Measurements from ENCODE around the gene CTXN3. TPM values are rescaled to one million over a fixed set of nuclear protein-coding genes. Genes with fewer than 3 reads are reported as not detected.

Gene CTXN3
- total RNA-seq, 3 donors from 2014 or later (not counting 1 experiment from before 2014, with no cell fraction given): not detected

DNA sequence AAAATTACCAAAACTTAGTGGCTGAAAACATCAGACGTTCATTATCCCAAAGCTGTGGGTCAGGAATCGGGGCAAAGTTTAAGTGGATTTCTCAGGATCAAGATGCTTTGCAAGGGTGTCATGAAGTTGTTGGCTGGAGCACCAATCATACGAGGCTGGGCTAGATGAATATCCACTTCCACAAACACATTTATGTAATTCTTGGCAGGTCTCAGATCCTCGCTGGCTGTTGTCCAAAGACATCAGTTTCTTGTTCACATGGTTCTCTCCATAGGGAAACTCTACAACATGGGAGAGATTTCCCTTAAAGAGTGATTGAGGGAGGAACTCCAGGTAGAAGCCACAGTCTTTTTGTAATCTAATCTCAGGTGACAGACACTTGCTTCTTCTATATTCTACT, 34.1 kb downstream of the CTXN3 start:
- TF ChIP-seq, protein P1, sequence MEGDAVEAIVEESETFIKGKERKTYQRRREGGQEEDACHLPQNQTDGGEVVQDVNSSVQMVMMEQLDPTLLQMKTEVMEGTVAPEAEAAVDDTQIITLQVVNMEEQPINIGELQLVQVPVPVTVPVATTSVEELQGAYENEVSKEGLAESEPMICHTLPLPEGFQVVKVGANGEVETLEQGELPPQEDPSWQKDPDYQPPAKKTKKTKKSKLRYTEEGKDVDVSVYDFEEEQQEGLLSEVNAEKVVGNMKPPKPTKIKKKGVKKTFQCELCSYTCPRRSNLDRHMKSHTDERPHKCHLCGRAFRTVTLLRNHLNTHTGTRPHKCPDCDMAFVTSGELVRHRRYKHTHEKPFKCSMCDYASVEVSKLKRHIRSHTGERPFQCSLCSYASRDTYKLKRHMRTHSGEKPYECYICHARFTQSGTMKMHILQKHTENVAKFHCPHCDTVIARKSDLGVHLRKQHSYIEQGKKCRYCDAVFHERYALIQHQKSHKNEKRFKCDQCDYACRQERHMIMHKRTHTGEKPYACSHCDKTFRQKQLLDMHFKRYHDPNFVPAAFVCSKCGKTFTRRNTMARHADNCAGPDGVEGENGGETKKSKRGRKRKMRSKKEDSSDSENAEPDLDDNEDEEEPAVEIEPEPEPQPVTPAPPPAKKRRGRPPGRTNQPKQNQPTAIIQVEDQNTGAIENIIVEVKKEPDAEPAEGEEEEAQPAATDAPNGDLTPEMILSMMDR (IDR thresholded peaks at IDR 0.05): no peak
- no peaks in the 10 kb centered on the region for H3K27me3 ChIP-seq (ENCODE audit: control insufficient read depth, insufficient read depth, low read length)
- ATAC-seq: no peak
- no peaks in the 10 kb centered on the region for H3K36me3 ChIP-seq (ENCODE audit: control insufficient read depth, insufficient read depth, low read length)
- Mint-ChIP-seq H3K9me3 (peaks cover 0 to 8% of the 10 kb centered on the region in 2 donors), H3K36me3 (no peaks in the 10 kb centered on the region), H3K4me3 (no peak overlapping the region), H3K4me1 (no peaks in the 10 kb centered on the region), H3K27me3 (ENCODE audit: low read depth in 2 of 2) (no peaks in the 10 kb centered on the region), H3K27ac (no peak overlapping the region)
- H3K4me3 ChIP-seq (ENCODE audit: low read length): no peak overlapping the region
- H3K4me1 ChIP-seq (ENCODE audit: control insufficient read depth, insufficient read depth, low read length): no peaks in the 10 kb centered on the region
- no peak for DNase-seq
- no peak overlapping the region for H3K27ac ChIP-seq (ENCODE audit: low read length)
- no peaks in the 10 kb centered on the region for H3K9me3 ChIP-seq (ENCODE audit: control insufficient read depth, insufficient read depth, low read length)
- WGBS (ENCODE audit: insufficient coverage): 79% methylated on average over 4 of the region's 4 CpGs
- intact Hi-C loops (cut with micrococcal nuclease): no loop called here

DNA sequence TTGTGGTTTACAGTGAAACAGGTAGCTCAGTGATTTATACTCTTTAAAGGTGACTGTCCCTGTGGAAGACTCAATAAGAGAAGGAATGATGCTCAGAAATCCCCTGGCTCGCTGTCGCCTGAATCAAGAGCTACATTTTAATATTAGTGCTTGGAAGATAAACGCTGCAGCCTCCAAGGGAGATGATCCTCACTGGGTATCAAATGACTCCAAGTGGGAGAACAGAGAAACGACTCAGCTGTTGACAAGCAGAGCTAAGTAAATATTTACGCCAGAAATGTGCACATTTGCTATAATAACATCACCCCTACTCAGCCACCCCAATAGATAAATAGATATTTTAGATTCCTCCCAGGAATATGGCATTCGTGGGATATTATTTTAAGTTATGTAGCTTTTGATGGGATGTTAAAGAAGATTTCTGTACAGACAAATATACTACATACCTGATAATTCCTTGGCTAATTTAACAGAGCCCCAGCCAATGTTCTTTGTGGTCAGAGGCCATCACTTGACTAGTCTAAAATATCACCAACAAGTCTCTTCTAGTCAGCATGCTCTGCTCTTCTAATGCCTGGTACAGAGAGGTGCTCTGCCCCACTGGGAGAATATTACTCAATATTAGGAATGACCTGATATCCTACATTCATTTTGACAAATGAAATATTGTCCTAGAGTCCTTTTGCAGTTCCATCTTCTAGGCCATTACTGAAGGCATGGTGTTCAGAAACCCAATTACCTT, 36.0 kb downstream of the CTXN3 start:
- 90% methylated on average over 4 of the region's 6 CpGs for WGBS (ENCODE audit: insufficient coverage)
- H3K36me3 Mint-ChIP-seq: no peaks in the 10 kb centered on the region
- intact Hi-C loops (cut with micrococcal nuclease): no loop called here

DNA sequence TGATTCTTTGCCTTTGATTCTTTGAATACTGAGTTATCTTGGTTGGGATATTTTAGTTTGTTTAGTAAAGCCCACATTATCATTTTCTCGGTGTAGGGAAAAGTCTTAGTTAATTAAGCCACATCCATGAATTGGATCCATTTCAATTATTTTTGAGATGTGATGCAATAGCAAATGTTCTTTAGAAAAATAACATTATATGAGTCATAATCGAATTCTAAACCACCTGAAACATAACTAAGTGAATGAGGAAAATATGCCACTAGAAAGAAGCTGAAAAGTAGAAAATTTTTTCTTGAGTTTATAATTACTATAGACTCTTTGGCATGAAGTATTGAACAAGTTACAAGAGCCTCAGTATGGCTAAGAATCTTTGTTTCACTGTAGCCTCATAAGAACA, 36.8 kb downstream of the CTXN3 start:
- no CpG with 5 or more reads among the region's 2 CpGs for WGBS (ENCODE audit: insufficient coverage)
- no peaks in the 10 kb centered on the region for H3K9me3 ChIP-seq (ENCODE audit: control insufficient read depth, insufficient read depth, low read length)
- no peak overlapping the region for H3K27ac ChIP-seq (ENCODE audit: low read length)
- Mint-ChIP-seq H3K36me3 (no peaks in the 10 kb centered on the region), H3K4me1 (no peaks in the 10 kb centered on the region), H3K9me3 (peaks cover 0 to 4% of the 10 kb centered on the region in 2 donors), H3K27me3 (ENCODE audit: low read depth in 2 of 2) (no peaks in the 10 kb centered on the region), H3K27ac (no peak overlapping the region), H3K4me3 (no peak overlapping the region)
- intact Hi-C loops (cut with micrococcal nuclease): no loop called here
- H3K27me3 ChIP-seq (ENCODE audit: control insufficient read depth, insufficient read depth, low read length): no peaks in the 10 kb centered on the region
- no peak for DNase-seq
- TF ChIP-seq, protein P1 (IDR thresholded peaks at IDR 0.05): no peak
- no peaks in the 10 kb centered on the region for H3K4me1 ChIP-seq (ENCODE audit: control insufficient read depth, insufficient read depth, low read length)
- H3K4me3 ChIP-seq (ENCODE audit: low read length): no peak overlapping the region
- no peaks in the 10 kb centered on the region for H3K36me3 ChIP-seq (ENCODE audit: control insufficient read depth, insufficient read depth, low read length)
- no peak for ATAC-seq

More for the DNA sequence above, 36.0 kb downstream of the CTXN3 start:
- no peaks in the 10 kb centered on the region for H3K27me3 Mint-ChIP-seq (ENCODE audit: low read depth in 2 of 2)
- Histone ChIP-seq H3K36me3 (ENCODE audit: control insufficient read depth, insufficient read depth, low read length) (no peaks in the 10 kb centered on the region), H3K4me3 (ENCODE audit: low read length) (no peak overlapping the region), H3K4me1 (ENCODE audit: control insufficient read depth, insufficient read depth, low read length) (no peaks in the 10 kb centered on the region), H3K27ac (ENCODE audit: low read length) (no peak overlapping the region), H3K27me3 (ENCODE audit: control insufficient read depth, insufficient read depth, low read length) (no peaks in the 10 kb centered on the region), H3K9me3 (ENCODE audit: control insufficient read depth, insufficient read depth, low read length) (no peaks in the 10 kb centered on the region)
- ATAC-seq (no peak), DNase-seq (no peak)
- no peak overlapping the region for H3K27ac Mint-ChIP-seq
- peaks cover 0 to 4% of the 10 kb centered on the region in 2 donors for H3K9me3 Mint-ChIP-seq
- TF ChIP-seq, protein P1 (IDR thresholded peaks at IDR 0.05): no peak
- no peaks in the 10 kb centered on the region for H3K4me1 Mint-ChIP-seq
- H3K4me3 Mint-ChIP-seq: no peak overlapping the region

DNA sequence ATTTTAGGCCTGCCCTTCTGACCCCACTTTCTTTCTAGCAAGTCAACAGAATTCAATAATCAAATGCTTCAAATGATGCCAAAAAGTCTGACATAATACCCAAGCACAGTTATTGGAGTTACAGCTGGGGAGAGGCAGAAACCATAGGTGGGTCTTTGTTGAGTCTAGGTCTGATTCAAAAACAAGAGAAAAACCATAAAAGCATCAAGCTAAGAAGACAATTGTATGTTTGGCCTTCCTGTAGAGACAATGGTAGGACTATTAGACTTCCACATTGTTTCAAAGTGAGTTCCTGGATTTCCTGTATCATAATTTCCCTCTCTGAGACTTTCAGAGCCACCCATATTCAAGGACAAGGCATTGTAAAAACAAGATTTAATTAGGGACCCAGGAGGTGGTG, 37.5 kb downstream of the CTXN3 start:
- H3K27ac Mint-ChIP-seq: no peak overlapping the region
- intact Hi-C loops (cut with micrococcal nuclease): no loop called here
- no peak overlapping the region for H3K4me3 Mint-ChIP-seq
- H3K4me1 ChIP-seq (ENCODE audit: control insufficient read depth, insufficient read depth, low read length): no peaks in the 10 kb centered on the region
- no peaks in the 10 kb centered on the region for H3K27me3 ChIP-seq (ENCODE audit: control insufficient read depth, insufficient read depth, low read length)
- no peak overlapping the region for H3K27ac ChIP-seq (ENCODE audit: low read length)
- H3K4me3 ChIP-seq (ENCODE audit: low read length): no peak overlapping the region
- H3K9me3 ChIP-seq (ENCODE audit: control insufficient read depth, insufficient read depth, low read length): no peaks in the 10 kb centered on the region
- ATAC-seq (no peak), DNase-seq (no peak)
- H3K36me3 Mint-ChIP-seq: no peaks in the 10 kb centered on the region
- H3K9me3 Mint-ChIP-seq: peaks cover 0 to 4% of the 10 kb centered on the region in 2 donors
- TF ChIP-seq, protein P1 (IDR thresholded peaks at IDR 0.05): no peak
- H3K4me1 Mint-ChIP-seq: no peaks in the 10 kb centered on the region
- no peaks in the 10 kb centered on the region for H3K36me3 ChIP-seq (ENCODE audit: control insufficient read depth, insufficient read depth, low read length)
- no peaks in the 10 kb centered on the region for H3K27me3 Mint-ChIP-seq (ENCODE audit: low read depth in 2 of 2)
